Hypothalamus (tissue), 51 donors: Measurements from ENCODE around the gene TLR7.

Experiments
- DNase-seq, 51 donors: peaks; one replicate each; lab custom pipeline; 2025; lab: John Stamatoyannopoulos, UW

Gene TLR7

GRCh38 chrX:12890467-12890866 lies 23.6 kb downstream of the TLR7 start:
- DNase-seq = no peak

- DNase-seq = no peak
These were observed 24.3 kb downstream of the TLR7 start for GRCh38 chrX:12891171-12891570.

DNA sequence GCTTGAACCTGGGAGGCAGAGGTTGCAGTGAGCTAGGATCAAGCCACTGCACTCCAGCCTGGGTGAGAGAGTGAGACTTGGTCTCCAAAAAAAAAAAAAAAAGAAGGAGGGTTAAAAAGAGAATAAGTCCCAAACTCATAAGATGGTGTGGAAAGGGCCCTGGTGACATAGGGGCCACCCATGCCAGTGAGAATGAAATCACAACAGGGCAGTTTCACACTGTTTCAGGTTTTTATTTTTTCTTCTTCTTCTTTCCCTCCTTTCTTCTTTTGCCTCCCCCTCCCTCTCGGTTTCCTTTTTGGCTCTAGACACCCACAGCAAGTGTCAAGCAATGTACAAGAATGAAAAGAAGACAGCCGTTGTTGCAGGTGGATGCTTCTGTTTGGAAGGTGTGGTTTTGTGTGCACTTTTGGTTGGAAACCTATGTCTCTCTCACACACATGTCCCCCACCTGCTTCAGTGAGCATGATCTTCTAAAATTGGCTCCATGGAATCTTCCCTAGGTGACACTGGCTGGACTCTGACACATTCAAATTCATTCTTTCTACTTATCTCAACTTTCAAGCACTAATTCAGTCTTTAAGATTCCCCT lies 25.1 kb downstream of the TLR7 start:
- no peak for DNase-seq

DNA sequence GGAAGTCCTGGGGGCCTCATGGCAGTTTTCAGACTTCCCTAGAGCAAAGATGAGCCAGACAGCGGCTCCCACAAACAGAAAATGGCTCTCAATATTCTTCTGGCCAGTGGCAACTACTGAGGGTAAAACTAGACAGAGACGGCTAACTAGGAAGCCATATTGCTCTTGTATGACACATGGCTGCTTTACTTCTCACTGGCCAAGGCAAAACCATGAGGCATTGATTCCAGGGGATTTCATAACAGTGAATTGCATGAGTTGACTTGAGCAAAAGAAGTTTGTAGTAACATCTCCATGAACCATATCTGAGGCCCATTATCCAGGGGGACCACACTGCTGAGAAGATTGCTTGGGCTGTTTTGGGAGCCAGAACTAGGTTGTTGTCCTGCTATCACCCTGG lies 25.8 kb downstream of the TLR7 start:
- DNase-seq = no peak

- peak in 16 of 51 donors; percentile 0 to 44 (median 6) for DNase-seq
These were observed 27.5 kb downstream of the TLR7 start for GRCh38 chrX:12894074-12895030.

GRCh38 chrX:12895866-12896265 lies 29.0 kb downstream of the TLR7 start:
- DNase-seq = no peak

DNA sequence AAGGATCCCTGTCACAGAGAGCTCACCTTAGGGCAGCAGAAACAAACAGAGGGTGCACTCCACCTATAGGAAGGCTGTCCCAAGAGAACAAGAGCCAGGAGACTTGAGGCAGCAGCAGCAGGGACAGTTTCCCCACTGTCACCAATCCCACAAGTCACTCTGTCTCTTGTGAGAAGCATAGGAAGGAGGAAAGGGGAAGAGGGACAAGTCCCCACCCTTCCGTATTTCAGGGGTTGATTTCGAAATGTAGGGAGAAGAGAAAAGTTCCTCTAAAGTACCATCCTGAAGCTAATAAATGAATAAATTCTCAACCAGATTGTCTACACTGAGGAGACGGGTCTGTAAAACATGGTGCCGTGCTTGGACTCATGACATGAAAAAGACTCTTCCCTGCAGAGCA lies 30.1 kb downstream of the TLR7 start:
- DNase-seq = no peak

DNA sequence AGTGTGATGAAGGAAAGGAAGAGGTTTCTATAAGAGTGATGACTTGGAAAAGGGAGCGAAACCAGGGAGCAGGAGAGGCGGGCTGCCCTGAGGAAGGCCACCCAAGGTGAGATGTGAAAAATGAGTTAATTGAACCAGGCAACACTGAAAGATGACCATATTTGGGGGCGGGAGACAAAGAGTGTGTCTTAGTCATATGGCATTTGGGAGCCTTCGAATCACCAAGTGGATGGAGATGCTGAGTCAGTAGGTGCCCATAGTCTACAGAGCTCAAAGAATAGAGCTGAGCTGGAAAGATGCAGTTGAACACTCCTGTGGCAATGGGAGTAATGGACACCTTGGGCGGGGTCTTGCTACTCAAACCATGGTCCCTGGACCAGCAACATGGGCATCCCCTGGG lies 31.2 kb downstream of the TLR7 start:
- no peak for DNase-seq

- DNase-seq = no peak
These were observed 32.6 kb downstream of the TLR7 start for GRCh38 chrX:12899506-12899905.

- peak in 31 of 51 donors; percentile 0 to 48 (median 6) for DNase-seq
These were observed 34.6 kb downstream of the TLR7 start for GRCh38 chrX:12901486-12901885.

- no peak for DNase-seq
These were observed 36.8 kb downstream of the TLR7 start for GRCh38 chrX:12903646-12904045.

GRCh38 chrX:12906046-12906761 lies 39.3 kb downstream of the TLR7 start, which contains the start of gene TLR8:
TSS of gene TLR8 (plus strand) at chrX:12906620. CDS start at chrX:12906707, 87 bp downstream.
- DNase-seq = no peak

DNA sequence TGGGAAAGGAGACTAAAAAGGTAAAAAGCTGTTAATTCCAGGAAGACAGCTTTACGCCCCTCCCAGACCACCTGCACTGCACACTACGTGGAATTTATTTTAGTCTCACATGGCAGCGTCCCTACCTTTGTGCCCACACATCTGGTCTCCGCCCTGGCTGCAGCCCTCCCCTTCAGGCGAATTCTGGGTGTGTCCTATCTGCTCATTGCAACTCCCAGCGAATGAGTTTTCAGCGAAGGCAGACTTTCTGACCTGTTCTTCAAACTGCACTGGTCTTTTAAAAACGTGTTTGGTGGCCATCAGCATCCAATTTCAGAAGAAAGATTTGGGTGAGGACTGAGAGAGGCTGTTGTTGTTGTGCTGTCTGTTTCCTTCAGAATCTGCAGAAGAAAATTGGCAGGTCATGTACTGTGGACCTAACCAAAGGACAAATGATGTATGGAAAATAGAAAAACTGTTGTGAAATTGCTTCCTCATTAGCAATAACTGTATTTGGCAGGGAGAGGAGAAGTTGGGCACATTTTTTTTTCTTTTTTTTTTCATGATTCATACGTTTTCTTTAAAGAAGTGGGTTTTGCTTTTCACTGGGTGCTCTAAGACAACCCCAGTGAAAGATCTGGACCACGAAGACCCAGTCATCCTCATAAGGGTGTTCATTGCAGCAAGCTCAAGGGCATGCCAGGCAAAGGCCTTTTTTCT lies 43.7 kb downstream of the TLR7 start:
- DNase-seq = no peak

DNA sequence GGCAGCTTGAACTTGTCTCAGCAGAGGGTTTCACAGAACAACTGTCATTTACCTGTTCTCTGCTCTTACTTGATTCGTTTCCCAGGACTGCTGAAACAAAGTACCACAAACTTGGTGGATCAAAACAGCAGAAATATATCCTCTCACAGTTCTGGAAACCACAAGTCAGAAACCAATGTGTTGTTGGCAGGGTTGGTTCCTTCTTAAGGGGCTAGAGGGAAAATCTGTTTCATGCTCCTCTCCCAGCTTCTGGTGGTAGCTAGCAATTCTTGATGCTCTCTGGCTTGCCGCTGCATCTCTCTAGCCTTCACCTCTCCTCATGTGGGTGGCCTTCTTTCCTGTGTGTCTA lies 44.2 kb downstream of the TLR7 start:
- no peak for DNase-seq

DNA sequence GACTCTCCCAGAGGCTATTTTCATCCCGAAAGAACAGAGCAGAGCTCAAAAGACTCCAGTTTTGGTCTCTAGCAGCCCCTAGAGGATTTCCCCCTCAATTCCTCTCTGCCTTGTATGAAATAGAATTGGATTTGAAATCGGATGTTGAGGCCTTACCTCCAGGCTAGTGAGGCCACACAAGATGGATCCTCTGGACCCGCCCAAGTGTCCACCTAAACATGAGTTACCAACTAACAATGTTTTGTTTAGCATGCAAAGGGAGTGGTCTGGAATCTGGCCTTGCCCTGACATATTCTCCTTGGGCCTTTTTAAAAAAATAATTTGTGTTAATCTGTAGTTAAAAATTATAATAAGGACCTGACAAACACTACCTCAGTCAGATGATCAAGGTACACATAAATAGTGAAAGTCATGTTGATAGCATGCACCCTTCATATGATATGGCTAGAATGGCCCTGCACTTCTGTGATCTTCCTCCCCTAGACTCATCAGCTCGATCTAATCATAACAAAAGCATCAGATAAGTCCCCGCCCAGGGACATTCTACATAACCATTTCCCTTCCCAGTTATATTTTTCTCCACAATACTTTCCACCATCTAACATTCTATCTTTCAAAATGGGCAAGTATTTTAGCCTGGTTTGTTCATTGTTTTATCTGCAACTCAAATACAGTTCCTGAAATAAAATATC lies 46.1 kb downstream of the TLR7 start:
- no peak for DNase-seq

GRCh38 chrX:12917753-12918152 lies 50.9 kb downstream of the TLR7 start:
- no peak for DNase-seq

- DNase-seq = no peak
These were observed 52.2 kb downstream of the TLR7 start for GRCh38 chrX:12919051-12919450.

DNA sequence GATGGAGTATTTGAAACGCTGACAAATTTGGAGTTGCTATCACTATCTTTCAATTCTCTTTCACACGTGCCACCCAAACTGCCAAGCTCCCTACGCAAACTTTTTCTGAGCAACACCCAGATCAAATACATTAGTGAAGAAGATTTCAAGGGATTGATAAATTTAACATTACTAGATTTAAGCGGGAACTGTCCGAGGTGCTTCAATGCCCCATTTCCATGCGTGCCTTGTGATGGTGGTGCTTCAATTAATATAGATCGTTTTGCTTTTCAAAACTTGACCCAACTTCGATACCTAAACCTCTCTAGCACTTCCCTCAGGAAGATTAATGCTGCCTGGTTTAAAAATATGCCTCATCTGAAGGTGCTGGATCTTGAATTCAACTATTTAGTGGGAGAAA lies 52.7 kb downstream of the TLR7 start:
- DNase-seq = no peak

- DNase-seq = no peak
These were observed 54.1 kb downstream of the TLR7 start for GRCh38 chrX:12920990-12921389.

GRCh38 chrX:12921886-12922598 lies 55.2 kb downstream of the TLR7 start:
- no peak for DNase-seq
